Measurements from ENCODE around the gene SLC5A12.

The SLC5A12 gene

GRCh38 chr11:26753723-26754504 lies 32.1 kb upstream of the SLC5A12 start:
- Histone ChIP-seq H3K27ac (ENCODE audit: insufficient read depth, low read length, poor library complexity, severe bottlenecking) (no peak overlapping the region), H3K36me3 (ENCODE audit: control insufficient read depth, insufficient read depth, low read length) (no peaks in the 10 kb centered on the region), H3K9me3 (ENCODE audit: control insufficient read depth, low read length) (no peaks in the 10 kb centered on the region), H3K4me1 (ENCODE audit: control insufficient read depth, insufficient read depth, low read length, poor library complexity, severe bottlenecking) (no peaks in the 10 kb centered on the region), H3K27me3 (replicated peaks; ENCODE audit: control insufficient read depth, insufficient read depth, low read length, poor library complexity, severe bottlenecking) (no peaks in the 10 kb centered on the region), H3K4me3 (ENCODE audit: insufficient read depth, low read depth, low read length, poor library complexity, severe bottlenecking) (no peak overlapping the region)
- DNase-seq: no peak

- no peaks in the 10 kb centered on the region for H3K27me3 ChIP-seq (replicated peaks; ENCODE audit: control insufficient read depth, insufficient read depth, low read length, poor library complexity, severe bottlenecking)
- no peaks in the 10 kb centered on the region for H3K36me3 ChIP-seq (ENCODE audit: control insufficient read depth, insufficient read depth, low read length)
- no peak overlapping the region for H3K4me3 ChIP-seq (ENCODE audit: insufficient read depth, low read depth, low read length, poor library complexity, severe bottlenecking)
- DNase-seq: no peak
- no peak overlapping the region for H3K27ac ChIP-seq (ENCODE audit: insufficient read depth, low read length, poor library complexity, severe bottlenecking)
- H3K4me1 ChIP-seq (ENCODE audit: control insufficient read depth, insufficient read depth, low read length, poor library complexity, severe bottlenecking): no peaks in the 10 kb centered on the region
- no peaks in the 10 kb centered on the region for H3K9me3 ChIP-seq (ENCODE audit: control insufficient read depth, low read length)
Measured at GRCh38 chr11:26749927-26750326, 28.1 kb upstream of the SLC5A12 start.

- no peak for DNase-seq
- Histone ChIP-seq H3K27ac (ENCODE audit: insufficient read depth, low read length, poor library complexity, severe bottlenecking) (no peak overlapping the region), H3K27me3 (replicated peaks; ENCODE audit: control insufficient read depth, insufficient read depth, low read length, poor library complexity, severe bottlenecking) (no peaks in the 10 kb centered on the region), H3K9me3 (ENCODE audit: control insufficient read depth, low read length) (no peaks in the 10 kb centered on the region), H3K4me3 (ENCODE audit: insufficient read depth, low read depth, low read length, poor library complexity, severe bottlenecking) (no peak overlapping the region), H3K36me3 (ENCODE audit: control insufficient read depth, insufficient read depth, low read length) (no peaks in the 10 kb centered on the region), H3K4me1 (ENCODE audit: control insufficient read depth, insufficient read depth, low read length, poor library complexity, severe bottlenecking) (no peaks in the 10 kb centered on the region)
Measured at GRCh38 chr11:26743622-26744021, 21.8 kb upstream of the SLC5A12 start.

- Histone ChIP-seq H3K27me3 (replicated peaks; ENCODE audit: control insufficient read depth, insufficient read depth, low read length, poor library complexity, severe bottlenecking) (no peaks in the 10 kb centered on the region), H3K4me3 (ENCODE audit: insufficient read depth, low read depth, low read length, poor library complexity, severe bottlenecking) (no peak overlapping the region), H3K9me3 (ENCODE audit: control insufficient read depth, low read length) (no peaks in the 10 kb centered on the region), H3K36me3 (ENCODE audit: control insufficient read depth, insufficient read depth, low read length) (no peaks in the 10 kb centered on the region), H3K27ac (ENCODE audit: insufficient read depth, low read length, poor library complexity, severe bottlenecking) (no peak overlapping the region), H3K4me1 (ENCODE audit: control insufficient read depth, insufficient read depth, low read length, poor library complexity, severe bottlenecking) (no peaks in the 10 kb centered on the region)
- DNase-seq: no peak
Measured at GRCh38 chr11:26742966-26743365, 21.1 kb upstream of the SLC5A12 start.

DNA sequence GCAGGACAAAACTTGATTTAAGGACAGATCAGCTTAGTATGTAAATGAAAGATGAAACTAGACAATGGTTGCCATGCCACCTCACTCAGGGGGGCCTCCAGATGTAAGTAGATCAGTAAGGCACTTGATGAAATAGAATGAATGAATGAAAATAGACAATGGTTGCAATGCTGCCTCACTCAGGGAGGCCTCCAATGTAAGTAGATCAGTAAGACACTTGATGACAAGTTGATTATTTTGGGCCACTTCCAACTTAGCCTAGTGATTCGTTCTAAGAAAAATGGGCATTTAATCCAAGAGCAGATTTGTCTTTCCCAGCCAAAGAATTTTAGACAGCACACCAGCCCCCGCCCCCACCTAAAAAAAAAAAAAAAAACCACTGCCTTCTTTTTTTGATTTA lies 19.2 kb upstream of the SLC5A12 start:
- H3K36me3 ChIP-seq (ENCODE audit: control insufficient read depth, insufficient read depth, low read length): no peaks in the 10 kb centered on the region
- no peak overlapping the region for H3K27ac ChIP-seq (ENCODE audit: insufficient read depth, low read length, poor library complexity, severe bottlenecking)
- H3K27me3 ChIP-seq (replicated peaks; ENCODE audit: control insufficient read depth, insufficient read depth, low read length, poor library complexity, severe bottlenecking): no peaks in the 10 kb centered on the region
- no peak overlapping the region for H3K4me3 ChIP-seq (ENCODE audit: insufficient read depth, low read depth, low read length, poor library complexity, severe bottlenecking)
- H3K9me3 ChIP-seq (ENCODE audit: control insufficient read depth, low read length): no peaks in the 10 kb centered on the region
- no peaks in the 10 kb centered on the region for H3K4me1 ChIP-seq (ENCODE audit: control insufficient read depth, insufficient read depth, low read length, poor library complexity, severe bottlenecking)
- DNase-seq: no peak

DNA sequence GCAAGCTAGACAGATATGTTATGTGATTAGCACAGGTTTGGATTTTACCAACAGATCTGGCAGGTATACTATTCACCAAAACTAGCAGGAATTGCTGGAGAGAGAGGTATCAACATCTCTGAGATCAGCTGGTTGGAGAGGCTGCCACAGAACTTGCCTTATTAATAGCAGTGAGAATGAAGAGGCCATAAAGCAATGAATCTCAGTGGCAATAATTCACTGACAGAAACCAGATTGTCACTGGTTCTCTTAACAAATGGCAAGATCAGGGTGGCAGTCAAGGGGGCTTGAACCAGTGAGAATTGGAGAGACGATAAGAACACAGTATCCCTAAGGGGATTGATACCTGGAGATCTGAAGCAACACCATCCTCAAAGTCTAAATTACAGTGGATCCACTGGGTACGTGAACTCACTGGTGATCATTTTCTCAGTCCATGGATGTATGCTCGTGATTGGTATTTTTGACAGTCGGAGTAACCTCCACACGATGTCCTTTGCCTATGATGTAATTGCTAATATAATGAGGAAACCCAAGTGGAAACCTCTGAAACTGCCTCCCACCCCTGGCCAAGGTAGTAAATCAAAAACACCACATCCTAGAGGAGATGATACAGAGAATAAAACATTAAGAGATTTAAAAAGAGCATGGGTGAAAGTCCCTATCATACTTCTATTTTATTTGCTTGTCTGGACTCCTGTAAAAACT lies 17.7 kb upstream of the SLC5A12 start:
- no peak overlapping the region for H3K4me3 ChIP-seq (ENCODE audit: insufficient read depth, low read depth, low read length, poor library complexity, severe bottlenecking)
- no peak overlapping the region for H3K27ac ChIP-seq (ENCODE audit: insufficient read depth, low read length, poor library complexity, severe bottlenecking)
- no peak for DNase-seq
- no peaks in the 10 kb centered on the region for H3K27me3 ChIP-seq (replicated peaks; ENCODE audit: control insufficient read depth, insufficient read depth, low read length, poor library complexity, severe bottlenecking)
- no peaks in the 10 kb centered on the region for H3K4me1 ChIP-seq (ENCODE audit: control insufficient read depth, insufficient read depth, low read length, poor library complexity, severe bottlenecking)
- H3K9me3 ChIP-seq (ENCODE audit: control insufficient read depth, low read length): no peaks in the 10 kb centered on the region
- no peaks in the 10 kb centered on the region for H3K36me3 ChIP-seq (ENCODE audit: control insufficient read depth, insufficient read depth, low read length)

DNA sequence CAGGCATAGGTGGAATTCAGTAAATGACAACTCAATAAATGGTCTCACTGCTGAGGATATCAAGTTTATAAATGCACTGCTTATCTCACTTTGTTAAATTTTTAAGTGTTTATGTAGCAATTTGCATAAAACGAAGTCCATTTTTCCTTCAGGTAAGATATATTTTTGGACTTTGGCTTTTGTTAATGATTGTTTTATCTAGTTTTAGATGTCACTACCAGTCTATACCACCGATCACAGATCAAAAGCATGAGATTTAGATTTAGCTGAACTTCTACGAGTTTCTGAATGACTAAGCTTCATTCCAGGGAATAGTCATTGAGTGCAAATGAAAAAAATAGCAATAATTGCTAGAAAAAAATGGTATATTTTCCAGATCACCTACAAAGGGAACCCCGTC lies 12.8 kb upstream of the SLC5A12 start:
- Histone ChIP-seq H3K27me3 (replicated peaks; ENCODE audit: control insufficient read depth, insufficient read depth, low read length, poor library complexity, severe bottlenecking) (no peaks in the 10 kb centered on the region), H3K9me3 (ENCODE audit: control insufficient read depth, low read length) (no peaks in the 10 kb centered on the region), H3K4me3 (ENCODE audit: insufficient read depth, low read depth, low read length, poor library complexity, severe bottlenecking) (no peak overlapping the region), H3K36me3 (ENCODE audit: control insufficient read depth, insufficient read depth, low read length) (no peaks in the 10 kb centered on the region), H3K27ac (ENCODE audit: insufficient read depth, low read length, poor library complexity, severe bottlenecking) (no peak overlapping the region), H3K4me1 (ENCODE audit: control insufficient read depth, insufficient read depth, low read length, poor library complexity, severe bottlenecking) (no peaks in the 10 kb centered on the region)
- DNase-seq: no peak

GRCh38 chr11:26731084-26731456 lies 9.2 kb upstream of the SLC5A12 start:
- Histone ChIP-seq H3K9me3 (ENCODE audit: control insufficient read depth, low read length) (no peaks in the 10 kb centered on the region), H3K4me1 (ENCODE audit: control insufficient read depth, insufficient read depth, low read length, poor library complexity, severe bottlenecking) (no peaks in the 10 kb centered on the region), H3K27me3 (replicated peaks; ENCODE audit: control insufficient read depth, insufficient read depth, low read length, poor library complexity, severe bottlenecking) (no peaks in the 10 kb centered on the region), H3K36me3 (ENCODE audit: control insufficient read depth, insufficient read depth, low read length) (no peaks in the 10 kb centered on the region), H3K4me3 (ENCODE audit: insufficient read depth, low read depth, low read length, poor library complexity, severe bottlenecking) (no peak overlapping the region), H3K27ac (ENCODE audit: insufficient read depth, low read length, poor library complexity, severe bottlenecking) (no peak overlapping the region)
- no peak for DNase-seq

DNA sequence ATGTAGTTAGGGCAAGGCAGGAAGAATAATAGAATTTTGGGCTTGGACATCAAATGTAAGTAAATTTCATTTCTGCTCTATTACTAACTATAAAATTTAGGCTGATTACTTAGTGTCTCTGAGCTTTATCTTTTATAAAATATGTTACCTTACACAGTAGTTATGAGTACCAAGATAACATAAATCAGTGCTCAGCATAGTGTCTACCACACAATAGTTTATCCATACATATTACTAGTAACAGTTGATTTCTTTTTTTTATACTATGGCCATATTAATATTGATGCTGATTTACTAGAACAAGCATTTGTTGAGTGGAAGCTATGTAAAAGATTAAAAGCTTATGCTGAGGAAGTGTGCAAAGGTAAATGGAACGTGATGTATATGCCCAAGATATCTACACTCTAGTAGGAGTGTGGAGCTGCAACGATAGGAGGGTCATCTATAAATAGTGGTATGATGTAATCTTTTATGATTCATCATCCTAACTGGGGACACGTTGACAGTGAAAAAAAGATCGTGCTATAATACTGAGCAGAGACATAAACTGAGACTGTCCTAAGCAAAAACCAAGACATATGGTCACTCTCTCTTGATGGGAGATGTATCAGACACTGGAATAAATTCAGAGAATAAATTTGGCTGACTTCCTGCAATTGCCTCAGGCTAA lies 8.7 kb upstream of the SLC5A12 start:
- Histone ChIP-seq H3K4me1 (ENCODE audit: control insufficient read depth, insufficient read depth, low read length, poor library complexity, severe bottlenecking) (no peaks in the 10 kb centered on the region), H3K27me3 (replicated peaks; ENCODE audit: control insufficient read depth, insufficient read depth, low read length, poor library complexity, severe bottlenecking) (no peaks in the 10 kb centered on the region), H3K9me3 (ENCODE audit: control insufficient read depth, low read length) (no peaks in the 10 kb centered on the region), H3K4me3 (ENCODE audit: insufficient read depth, low read depth, low read length, poor library complexity, severe bottlenecking) (no peak overlapping the region), H3K27ac (ENCODE audit: insufficient read depth, low read length, poor library complexity, severe bottlenecking) (no peak overlapping the region), H3K36me3 (ENCODE audit: control insufficient read depth, insufficient read depth, low read length) (no peaks in the 10 kb centered on the region)
- no peak for DNase-seq

DNA sequence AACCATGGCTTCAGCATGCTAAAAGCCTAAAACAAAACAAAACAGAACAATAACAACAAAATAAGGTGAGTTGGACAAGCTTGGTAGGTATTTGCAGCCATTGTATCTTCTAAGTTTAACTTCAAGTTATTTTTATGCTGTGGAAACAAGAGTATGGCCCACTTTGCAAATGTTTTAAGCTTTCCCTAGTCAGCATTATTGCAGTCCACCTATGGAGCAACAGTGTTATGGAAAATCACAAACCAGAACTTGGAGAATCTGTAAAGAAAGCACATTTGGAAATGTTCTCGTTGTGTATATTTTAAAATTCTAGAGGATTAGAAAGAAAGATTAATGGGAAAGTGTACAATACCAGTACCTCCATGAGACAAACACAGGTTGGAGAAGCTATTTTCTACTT lies 7.4 kb upstream of the SLC5A12 start:
- H3K9me3 ChIP-seq (ENCODE audit: control insufficient read depth, low read length): no peaks in the 10 kb centered on the region
- no peaks in the 10 kb centered on the region for H3K27me3 ChIP-seq (replicated peaks; ENCODE audit: control insufficient read depth, insufficient read depth, low read length, poor library complexity, severe bottlenecking)
- no peak overlapping the region for H3K27ac ChIP-seq (ENCODE audit: insufficient read depth, low read length, poor library complexity, severe bottlenecking)
- no peaks in the 10 kb centered on the region for H3K4me1 ChIP-seq (ENCODE audit: control insufficient read depth, insufficient read depth, low read length, poor library complexity, severe bottlenecking)
- no peak for DNase-seq
- H3K36me3 ChIP-seq (ENCODE audit: control insufficient read depth, insufficient read depth, low read length): no peaks in the 10 kb centered on the region
- no peak overlapping the region for H3K4me3 ChIP-seq (ENCODE audit: insufficient read depth, low read depth, low read length, poor library complexity, severe bottlenecking)

Data from effector memory CD4-positive, alpha-beta T cell (primary cell).